ENCODE measurements around the gene TBC1D1. TPM values are rescaled to one million over a fixed set of nuclear protein-coding genes. Genes with fewer than 3 reads are reported as not detected.

Gene TBC1D1
- total and polyA plus RNA-seq, 2 donors (not counting 3 experiments of a cell fraction or from before 2014, with no cell fraction given) = 63.5 to 116 TPM

- H3K4me3 ChIP-seq (replicated peaks in 1 of 3; ENCODE audit: insufficient read depth in 1 of 3, low read depth in 1 of 3, low read length in 3 of 3) = no peak overlapping the region
- H3K27ac ChIP-seq (ENCODE audit: insufficient read depth, low read depth, low read length) = no peak overlapping the region
- FAIRE-seq (no peak), DNase-seq (ENCODE audit: low read depth, low spot score) (no peak)
- no peak overlapping the region for H3K9ac ChIP-seq (replicated peaks; ENCODE audit: extremely low read depth, insufficient read depth, low read length)
- no peak for TF ChIP-seq EZH2 (IDR thresholded peaks at IDR 0.05; ENCODE audit: borderline replicate concordance, low read depth, low read length, severe bottlenecking)
- TF ChIP-seq POLR2AphosphoS5 (IDR thresholded peaks at IDR 0.05; ENCODE audit: insufficient read depth, low read depth, low read length) = no peak
- TF ChIP-seq, protein P1, sequence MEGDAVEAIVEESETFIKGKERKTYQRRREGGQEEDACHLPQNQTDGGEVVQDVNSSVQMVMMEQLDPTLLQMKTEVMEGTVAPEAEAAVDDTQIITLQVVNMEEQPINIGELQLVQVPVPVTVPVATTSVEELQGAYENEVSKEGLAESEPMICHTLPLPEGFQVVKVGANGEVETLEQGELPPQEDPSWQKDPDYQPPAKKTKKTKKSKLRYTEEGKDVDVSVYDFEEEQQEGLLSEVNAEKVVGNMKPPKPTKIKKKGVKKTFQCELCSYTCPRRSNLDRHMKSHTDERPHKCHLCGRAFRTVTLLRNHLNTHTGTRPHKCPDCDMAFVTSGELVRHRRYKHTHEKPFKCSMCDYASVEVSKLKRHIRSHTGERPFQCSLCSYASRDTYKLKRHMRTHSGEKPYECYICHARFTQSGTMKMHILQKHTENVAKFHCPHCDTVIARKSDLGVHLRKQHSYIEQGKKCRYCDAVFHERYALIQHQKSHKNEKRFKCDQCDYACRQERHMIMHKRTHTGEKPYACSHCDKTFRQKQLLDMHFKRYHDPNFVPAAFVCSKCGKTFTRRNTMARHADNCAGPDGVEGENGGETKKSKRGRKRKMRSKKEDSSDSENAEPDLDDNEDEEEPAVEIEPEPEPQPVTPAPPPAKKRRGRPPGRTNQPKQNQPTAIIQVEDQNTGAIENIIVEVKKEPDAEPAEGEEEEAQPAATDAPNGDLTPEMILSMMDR (IDR thresholded peaks at IDR 0.05; ENCODE audit: extremely low read depth in 1 of 2, insufficient read depth in 1 of 2, low read depth in 1 of 2, low read length in 2 of 2) = no peak
- no peak for TF ChIP-seq MYC (IDR thresholded peaks at IDR 0.05; ENCODE audit: low read depth, low read length)
- no peak for TF ChIP-seq FOS (IDR thresholded peaks at IDR 0.05; ENCODE audit: borderline replicate concordance, insufficient read depth, low read length)
- no peak for TF ChIP-seq JUN (IDR thresholded peaks at IDR 0.05; ENCODE audit: borderline replicate concordance, insufficient read depth, insufficient read length, low read depth)
- TF ChIP-seq GATA2 (IDR thresholded peaks at IDR 0.05; ENCODE audit: insufficient read depth, insufficient read length, low read depth, low read length) = no peak
- no peak for TF ChIP-seq MAX (IDR thresholded peaks at IDR 0.05; ENCODE audit: insufficient read depth, insufficient read length)
- no peak for TF ChIP-seq POLR2A (IDR thresholded peaks at IDR 0.05; ENCODE audit: low read depth, low read length)
- dilution Hi-C loops (cut with MboI; ENCODE audit: extremely low pct_ligation_motif_present, low sequenced_read_pairs) (no loop called here), intact Hi-C loops (cut with micrococcal nuclease) (no loop called here)
- no peaks in the 10 kb centered on the region for H3K4me1 ChIP-seq (ENCODE audit: control insufficient read depth, extremely low read depth, insufficient read depth, low read length)
- ChIA-PET POLR2A (no interaction called here), CTCF (interaction anchor here (1.0 kb wide), 2 partner anchors 11 to 24 kb away, joined by 3 read pairs; no protein-coding TSS in a partner anchor)
- no peaks in the 10 kb centered on the region for H3K79me2 ChIP-seq (ENCODE audit: control insufficient read depth, insufficient read depth, low read length)
- H3K9me1 ChIP-seq (replicated peaks; ENCODE audit: control insufficient read depth, extremely low read depth, insufficient read depth, low read length) = no peaks in the 10 kb centered on the region
- H3K4me2 ChIP-seq (ENCODE audit: insufficient read depth, low read length) = no peak overlapping the region
- H2AFZ ChIP-seq (ENCODE audit: low read depth, low read length) = no peak overlapping the region
- no peaks in the 10 kb centered on the region for H3K9me3 ChIP-seq (replicated peaks; ENCODE audit: control insufficient read depth, insufficient read depth, low read length)
- no TSS peak for BruUV-seq (replicated peaks)
- H3K36me3 ChIP-seq (ENCODE audit: control insufficient read depth in 2 of 2, extremely low read depth in 1 of 2, insufficient read depth in 2 of 2, low read length in 2 of 2) = no peaks in the 10 kb centered on the region
- peaks cover 0 to 5% of the 10 kb centered on the region in 2 experiments for H3K27me3 ChIP-seq (ENCODE audit: control insufficient read depth in 2 of 2, insufficient read depth in 2 of 2, low read length in 2 of 2)
- H4K20me1 ChIP-seq (replicated peaks; ENCODE audit: control insufficient read depth, extremely low read depth, insufficient read depth, low read length) = no peaks in the 10 kb centered on the region
These were observed 9.1 kb upstream of the TBC1D1 start for GRCh38 chr4:37881811-37882210.

All from endothelial cell of umbilical vein (primary cell).